GM12892 (cell line): ENCODE measurements around the gene ARL4C.

Source experiments
- POLR2A ChIP-seq: IDR thresholded peaks from 2 replicates; pipeline ENCODE4 v1.6.1; 2011; ENCODE audit warnings: low read depth, low read length, control low read depth
- TAF1 ChIP-seq: IDR thresholded peaks from 2 replicates; pipeline ENCODE4 v1.6.1; 2011; ENCODE audit warnings: low read depth, mild to moderate bottlenecking, control low read depth, low read length, borderline replicate concordance

DNA sequence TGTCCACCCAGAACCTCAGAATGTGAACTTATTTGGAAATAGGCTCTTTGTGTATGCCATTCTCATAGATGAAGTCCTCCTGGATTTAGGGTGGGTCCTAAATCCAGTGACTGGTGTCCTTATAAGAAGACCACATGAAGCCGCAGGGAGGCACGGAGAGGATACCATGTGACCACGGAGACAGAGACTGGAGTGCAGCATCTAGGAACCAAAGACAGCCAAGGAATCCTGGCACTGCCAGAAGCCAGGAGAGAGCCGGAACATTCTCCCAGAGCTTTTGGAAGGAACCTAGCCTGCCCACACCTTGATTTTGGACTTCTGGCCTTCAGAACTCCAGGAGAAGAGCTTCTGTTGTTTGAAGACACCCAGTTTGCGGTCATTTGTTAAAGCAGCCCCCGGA lies 49.7 kb downstream of the ARL4C start:
- no peak for TF ChIP-seq POLR2A
- TF ChIP-seq TAF1, result no peak
